Measurements from ENCODE around the gene CFAP90. TPM values are rescaled to one million over a fixed set of nuclear protein-coding genes. Genes with fewer than 3 reads are reported as not detected.

CFAP90 gene
- total RNA-seq (0.60 TPM in 1 of 2 replicates, not detected in the other), polyA plus RNA-seq (0.27 and 0.83 TPM in 2 replicates)

DNA sequence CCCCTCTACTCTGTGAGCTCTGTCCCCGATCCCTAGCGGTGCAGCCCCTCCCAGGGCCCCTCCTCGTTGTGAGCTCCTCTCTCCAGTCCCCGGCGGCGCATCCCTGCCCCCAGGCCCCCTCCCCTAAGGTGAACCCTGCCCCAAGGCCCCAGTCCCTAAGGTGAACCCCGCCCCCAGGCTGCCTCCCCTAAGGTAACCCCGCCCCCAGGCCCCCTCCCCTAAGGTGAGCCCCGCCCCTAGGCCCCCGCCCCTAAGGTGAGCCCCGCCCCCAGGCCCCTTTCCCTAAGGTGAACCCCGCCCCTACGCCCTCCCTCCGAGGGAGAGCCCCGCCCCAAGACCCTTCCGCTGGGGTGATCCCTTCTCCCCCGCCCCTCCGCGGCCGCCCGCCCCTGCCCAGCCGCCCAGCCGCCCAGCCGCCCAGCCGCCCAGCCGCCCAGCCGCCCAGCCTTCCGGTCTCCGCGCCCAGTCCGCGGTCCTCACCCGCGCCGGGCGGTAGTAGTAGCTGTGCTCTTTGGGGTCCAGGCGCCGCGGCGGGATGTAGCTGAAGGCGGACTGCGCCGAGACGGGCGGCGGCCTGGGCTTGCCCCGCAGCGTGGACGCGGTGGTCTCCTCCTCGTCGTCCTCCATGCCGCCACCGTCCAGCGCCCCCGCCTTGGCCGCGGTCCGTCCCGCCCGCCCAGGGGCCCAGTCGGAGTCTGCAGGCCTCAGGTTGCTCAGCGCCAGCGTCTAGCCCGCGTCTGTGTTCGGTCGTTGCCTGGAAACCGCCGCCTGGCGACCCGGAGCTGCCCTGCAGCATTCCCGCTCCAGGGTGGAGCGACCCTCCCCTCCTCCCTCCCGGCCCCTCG, at the start of gene CFAP90:
Gene CFAP90 (minus strand): TSS at position 739 of the 845 bp plus-strand sequence. CDS start 112 bp downstream, at position 627.
- H3K27me3 ChIP-seq = no peaks in the 10 kb centered on the region
- no peak within 1 kb of the TSS for H3K27ac ChIP-seq
- no peaks in the 10 kb centered on the region for H3K9me3 ChIP-seq (ENCODE audit: low read depth)
- no peaks in the 10 kb centered on the region for H3K4me1 ChIP-seq (ENCODE audit: low read depth)
- peak within 1 kb of the TSS; percentile 72 for H3K4me3 ChIP-seq
- DNase-seq (ENCODE audit: low read depth in 1 of 2, low spot score in 1 of 2) = peak; percentile 66 to 86
- H3K36me3 ChIP-seq = no peaks in the 10 kb centered on the region
- TF ChIP-seq, protein P1, sequence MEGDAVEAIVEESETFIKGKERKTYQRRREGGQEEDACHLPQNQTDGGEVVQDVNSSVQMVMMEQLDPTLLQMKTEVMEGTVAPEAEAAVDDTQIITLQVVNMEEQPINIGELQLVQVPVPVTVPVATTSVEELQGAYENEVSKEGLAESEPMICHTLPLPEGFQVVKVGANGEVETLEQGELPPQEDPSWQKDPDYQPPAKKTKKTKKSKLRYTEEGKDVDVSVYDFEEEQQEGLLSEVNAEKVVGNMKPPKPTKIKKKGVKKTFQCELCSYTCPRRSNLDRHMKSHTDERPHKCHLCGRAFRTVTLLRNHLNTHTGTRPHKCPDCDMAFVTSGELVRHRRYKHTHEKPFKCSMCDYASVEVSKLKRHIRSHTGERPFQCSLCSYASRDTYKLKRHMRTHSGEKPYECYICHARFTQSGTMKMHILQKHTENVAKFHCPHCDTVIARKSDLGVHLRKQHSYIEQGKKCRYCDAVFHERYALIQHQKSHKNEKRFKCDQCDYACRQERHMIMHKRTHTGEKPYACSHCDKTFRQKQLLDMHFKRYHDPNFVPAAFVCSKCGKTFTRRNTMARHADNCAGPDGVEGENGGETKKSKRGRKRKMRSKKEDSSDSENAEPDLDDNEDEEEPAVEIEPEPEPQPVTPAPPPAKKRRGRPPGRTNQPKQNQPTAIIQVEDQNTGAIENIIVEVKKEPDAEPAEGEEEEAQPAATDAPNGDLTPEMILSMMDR (IDR thresholded peaks at IDR 0.05; ENCODE audit: low read depth, low read length) = peak; percentile 56

DNA sequence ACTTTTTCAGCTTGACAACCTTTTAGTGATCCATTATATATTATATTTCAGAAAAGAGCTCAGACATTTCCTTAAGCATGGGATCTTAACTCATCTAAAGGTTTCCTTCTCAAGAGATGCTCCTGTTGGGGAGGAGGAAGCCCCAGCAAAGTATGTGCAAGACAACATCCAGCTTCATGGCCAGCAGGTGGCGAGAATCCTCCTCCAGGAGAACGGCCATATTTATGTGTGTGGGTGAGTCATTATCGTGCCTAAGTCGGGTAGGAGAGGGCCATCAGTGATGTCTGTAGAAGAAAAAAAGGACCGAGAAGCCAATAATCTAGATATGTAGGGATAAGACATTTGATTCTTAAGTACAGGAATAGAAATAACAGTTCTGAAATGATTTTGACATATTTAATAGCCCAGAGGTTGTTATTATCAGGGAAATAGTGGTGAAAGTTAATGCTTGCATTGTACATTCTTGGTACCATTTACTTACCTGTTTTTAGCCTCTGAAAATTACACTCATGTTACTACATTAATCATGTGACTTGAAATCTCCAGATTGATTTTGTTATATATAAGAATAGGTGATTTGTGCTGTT, 46.2 kb upstream of the CFAP90 start:
- H3K9me3 ChIP-seq (ENCODE audit: low read depth) = no peaks in the 10 kb centered on the region
- H3K27ac ChIP-seq = peak overlapping the region; percentile 66
- peaks cover 82% of the 10 kb centered on the region for H3K36me3 ChIP-seq
- H3K4me1 ChIP-seq (ENCODE audit: low read depth) = peaks cover 12% of the 10 kb centered on the region
- DNase-seq (ENCODE audit: low read depth in 1 of 2, low spot score in 1 of 2) = peak; percentile 10 to 50
- no peaks in the 10 kb centered on the region for H3K27me3 ChIP-seq
- H3K4me3 ChIP-seq = no peak overlapping the region
- TF ChIP-seq, protein P1 (IDR thresholded peaks at IDR 0.05; ENCODE audit: low read depth, low read length) = peak; percentile 32

DNA sequence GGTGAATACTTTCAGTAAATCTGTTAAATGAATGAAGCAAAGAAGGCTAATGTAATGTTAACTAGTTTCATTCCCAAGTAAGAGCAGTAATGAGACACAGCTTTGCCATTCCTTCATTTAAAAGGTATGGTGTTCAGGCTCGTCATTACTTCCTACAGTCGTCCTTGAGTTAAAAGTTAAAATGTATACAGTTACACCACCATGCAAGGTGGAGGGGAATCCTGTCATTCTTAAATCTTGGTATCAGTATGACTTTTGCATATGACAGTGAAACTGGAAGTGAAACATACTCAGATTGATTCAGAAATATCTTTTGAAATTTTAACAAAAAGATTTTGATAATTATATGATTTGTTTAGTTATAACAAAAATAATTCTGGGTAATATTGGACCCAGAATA, 43.9 kb upstream of the CFAP90 start:
- H3K4me3 ChIP-seq = no peak overlapping the region
- H3K27me3 ChIP-seq = no peaks in the 10 kb centered on the region
- DNase-seq (ENCODE audit: low read depth in 1 of 2, low spot score in 1 of 2) = no peak
- peaks cover 78% of the 10 kb centered on the region for H3K36me3 ChIP-seq
- no peaks in the 10 kb centered on the region for H3K9me3 ChIP-seq (ENCODE audit: low read depth)
- TF ChIP-seq, protein P1 (IDR thresholded peaks at IDR 0.05; ENCODE audit: low read depth, low read length) = no peak
- H3K4me1 ChIP-seq (ENCODE audit: low read depth) = peaks cover 12% of the 10 kb centered on the region
- H3K27ac ChIP-seq = no peak overlapping the region

GRCh38 chr5:7894439-7894838, 43.5 kb upstream of the CFAP90 start:
- peaks cover 12% of the 10 kb centered on the region for H3K4me1 ChIP-seq (ENCODE audit: low read depth)
- H3K27ac ChIP-seq = no peak overlapping the region
- H3K4me3 ChIP-seq = no peak overlapping the region
- no peaks in the 10 kb centered on the region for H3K9me3 ChIP-seq (ENCODE audit: low read depth)
- peaks cover 78% of the 10 kb centered on the region for H3K36me3 ChIP-seq
- no peak for DNase-seq (ENCODE audit: low read depth in 1 of 2, low spot score in 1 of 2)
- TF ChIP-seq, protein P1 (IDR thresholded peaks at IDR 0.05; ENCODE audit: low read depth, low read length) = no peak
- no peaks in the 10 kb centered on the region for H3K27me3 ChIP-seq

DNA sequence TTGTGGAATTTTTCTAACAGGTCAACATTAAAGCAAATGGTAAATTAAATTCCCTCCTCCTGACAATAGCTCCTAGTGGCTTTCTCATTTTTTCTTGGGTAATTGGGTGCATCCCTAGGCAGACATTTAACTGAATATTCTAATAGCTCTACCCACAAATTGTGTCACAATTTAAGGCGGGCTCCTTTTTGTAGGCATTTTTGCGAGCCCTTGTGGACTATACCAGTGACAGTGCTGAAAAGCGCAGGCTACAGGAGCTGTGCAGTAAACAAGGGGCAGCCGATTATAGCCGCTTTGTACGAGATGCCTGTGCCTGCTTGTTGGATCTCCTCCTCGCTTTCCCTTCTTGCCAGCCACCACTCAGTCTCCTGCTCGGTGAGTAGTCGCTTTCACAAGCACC, 38.0 kb upstream of the CFAP90 start:
- Histone ChIP-seq H3K27ac (no peak overlapping the region), H3K4me1 (ENCODE audit: low read depth) (peaks cover 27% of the 10 kb centered on the region), H3K4me3 (no peak overlapping the region), H3K36me3 (peaks cover 57% of the 10 kb centered on the region), H3K27me3 (no peaks in the 10 kb centered on the region), H3K9me3 (ENCODE audit: low read depth) (no peaks in the 10 kb centered on the region)
- TF ChIP-seq, protein P1 (IDR thresholded peaks at IDR 0.05; ENCODE audit: low read depth, low read length) = no peak
- no peak for DNase-seq (ENCODE audit: low read depth in 1 of 2, low spot score in 1 of 2)

All from cardiac muscle cell (in vitro differentiated cells and primary cell).